Neural progenitor cell (in vitro differentiated cells): ENCODE data around the gene RSPO3. TPM values are rescaled to one million over a fixed set of nuclear protein-coding genes. Genes with fewer than 3 reads are reported as not detected.

Source experiments
- DNase-seq: peaks from one replicate; pipeline ENCODE4 v3.0.0-alpha.2; 2016; ENCODE audit warnings: low spot score
- H2AFZ ChIP-seq: fragments of 200-600 bp; sonication (generic); replicated peaks from 2 replicates; pipeline ENCODE4 v1.6.1; 2016; ENCODE audit warnings: antibody characterized with exemption
- H3F3A ChIP-seq: fragments of 200-600 bp; sonication (generic); 2 replicates; pipeline ENCODE4 v1.6.1; 2016; ENCODE audit warnings: antibody characterized with exemption, low read depth
- H3K27ac ChIP-seq: fragments of 200-600 bp; sonication (generic); 2 replicates; pipeline ENCODE4 v1.5.1; 2016; ENCODE audit warnings: mild to moderate bottlenecking
- H3K27me3 ChIP-seq: fragments of 200-600 bp; sonication (generic); 2 replicates; pipeline ENCODE4 v1.6.1; 2016; ENCODE audit warnings: mild to moderate bottlenecking, moderate library complexity
- H3K36me3 ChIP-seq: fragments of 200-600 bp; sonication (generic); 2 replicates; pipeline ENCODE4 v1.5.1; 2016
- H3K4me1 ChIP-seq: fragments of 200-600 bp; sonication (generic); 2 replicates; pipeline ENCODE4 v1.6.1; 2016; ENCODE audit warnings: mixed run types
- H3K4me2 ChIP-seq: fragments of 200-600 bp; sonication (generic); 2 replicates; pipeline ENCODE4 v1.6.1; 2016
- H3K4me3 ChIP-seq: fragments of 200-600 bp; sonication (generic); 2 replicates; pipeline ENCODE4 v1.5.1; 2016
- H3K79me2 ChIP-seq: fragments of 200-600 bp; sonication (generic); 2 replicates; pipeline ENCODE4 v1.6.1; 2016; ENCODE audit warnings: low read depth
- H3K9ac ChIP-seq: fragments of 200-600 bp; sonication (generic); 2 replicates; pipeline ENCODE4 v1.6.1; 2016
- H3K9me3 ChIP-seq: fragments of 200-600 bp; sonication (generic); 2 replicates; pipeline ENCODE4 v1.5.1; 2016; ENCODE audit warnings: low read depth
- H4K20me1 ChIP-seq: fragments of 200-600 bp; sonication (generic); 2 replicates; pipeline ENCODE4 v1.6.1; 2016; ENCODE audit warnings: low read depth
- H3K27ac Mint-ChIP-seq: 3 replicates; pipeline ENCODE4 v1.8.0; 2021; ENCODE audit warnings: mixed read lengths
- H3K27me3 Mint-ChIP-seq: 2 replicates; pipeline ENCODE4 v1.8.0; 2022; ENCODE audit warnings: low read depth, mild to moderate bottlenecking, inconsistent platforms, moderate library complexity, mixed read lengths; ENCODE audit not compliant: insufficient read depth
- H3K36me3 Mint-ChIP-seq: 3 replicates; pipeline ENCODE4 v1.8.0; 2021; ENCODE audit warnings: mixed read lengths
- H3K4me1 Mint-ChIP-seq: 3 replicates; pipeline ENCODE4 v1.8.0; 2021; ENCODE audit warnings: mixed read lengths
- H3K4me3 Mint-ChIP-seq: 3 replicates; pipeline ENCODE4 v1.8.0; 2021; ENCODE audit warnings: mild to moderate bottlenecking, moderate library complexity, mixed read lengths
- H3K9me3 Mint-ChIP-seq: 3 replicates; pipeline ENCODE4 v1.8.0; 2020; ENCODE audit warnings: mixed read lengths
- CTCF ChIP-seq: fragments of 200-600 bp; sonication (generic); IDR thresholded peaks from 2 replicates; pipeline ENCODE4 v1.5.1; 2017; ENCODE audit warnings: antibody characterized with exemption, mild to moderate bottlenecking
- EZH2 ChIP-seq: fragments of 200-600 bp; sonication (generic); IDR thresholded peaks from 2 replicates; pipeline ENCODE4 v1.6.1; 2017; ENCODE audit warnings: antibody characterized with exemption, mild to moderate bottlenecking, moderate library complexity
- EZH2phosphoT487 ChIP-seq: fragments of 200-600 bp; sonication (generic); IDR thresholded peaks from 2 replicates; pipeline ENCODE4 v1.6.1; 2017; ENCODE audit warnings: antibody characterized with exemption
- total RNA-seq: library from RNA; depleted of rRNA; stranded (reverse); fragments of >200 nt; gene quantifications from 2 replicates; pipeline ENCODE4 v1.2.3, GENCODE V29; 2015; ENCODE audit warnings: low replicate concordance

RSPO3 gene
- total RNA-seq, 1 donor from 2014 or later = 2.4 TPM

- no peaks in the 10 kb centered on the region for H3K4me1 ChIP-seq
- DNase-seq = no peak
- no peaks in the 10 kb centered on the region for H3K9me3 Mint-ChIP-seq
- no peak overlapping the region for H3K4me3 ChIP-seq
- H3K9ac ChIP-seq = no peak overlapping the region
- H3K36me3 ChIP-seq = no peaks in the 10 kb centered on the region
- no peak overlapping the region for H2AFZ ChIP-seq
- H4K20me1 ChIP-seq = no peaks in the 10 kb centered on the region
- no peaks in the 10 kb centered on the region for H3K9me3 ChIP-seq
- peaks cover 7% of the 10 kb centered on the region for H3K36me3 Mint-ChIP-seq
- TF ChIP-seq EZH2phosphoT487 = no peak
- TF ChIP-seq CTCF = no peak
- TF ChIP-seq EZH2 = no peak
- no peaks in the 10 kb centered on the region for H3K4me1 Mint-ChIP-seq
- H3K27ac ChIP-seq = no peak overlapping the region
- peaks cover 10% of the 10 kb centered on the region for H3K27me3 ChIP-seq
- H3F3A ChIP-seq = no peaks in the 10 kb centered on the region
- no peak overlapping the region for H3K27ac Mint-ChIP-seq
- no peak overlapping the region for H3K4me2 ChIP-seq
- no peak overlapping the region for H3K4me3 Mint-ChIP-seq
- no peaks in the 10 kb centered on the region for H3K79me2 ChIP-seq
- H3K27me3 Mint-ChIP-seq = no peaks in the 10 kb centered on the region
These were observed 12.8 kb downstream of the RSPO3 start for GRCh38 chr6:127131275-127131674.

GRCh38 chr6:127131772-127132376, 13.4 kb downstream of the RSPO3 start:
- Histone ChIP-seq H3K36me3 (no peaks in the 10 kb centered on the region), H2AFZ (no peak overlapping the region), H3K9ac (no peak overlapping the region), H3F3A (no peaks in the 10 kb centered on the region), H3K27ac (no peak overlapping the region), H3K79me2 (no peaks in the 10 kb centered on the region), H4K20me1 (no peaks in the 10 kb centered on the region), H3K27me3 (peaks cover 4% of the 10 kb centered on the region), H3K4me2 (no peak overlapping the region), H3K4me1 (no peaks in the 10 kb centered on the region), H3K9me3 (no peaks in the 10 kb centered on the region), H3K4me3 (no peak overlapping the region)
- Mint-ChIP-seq H3K36me3 (peaks cover 5% of the 10 kb centered on the region), H3K9me3 (no peaks in the 10 kb centered on the region), H3K4me1 (no peaks in the 10 kb centered on the region), H3K27ac (no peak overlapping the region), H3K27me3 (no peaks in the 10 kb centered on the region), H3K4me3 (no peak overlapping the region)
- DNase-seq = no peak
- no peak for TF ChIP-seq EZH2
- TF ChIP-seq CTCF = no peak
- no peak for TF ChIP-seq EZH2phosphoT487

- H3K27ac Mint-ChIP-seq = no peak overlapping the region
These were observed 15.7 kb downstream of the RSPO3 start for GRCh38 chr6:127134136-127134535.

More at GRCh38 chr6:127134136-127134535, 15.7 kb downstream of the RSPO3 start:
- no peaks in the 10 kb centered on the region for H3K27me3 Mint-ChIP-seq
- no peaks in the 10 kb centered on the region for H3K27me3 ChIP-seq
- no peak overlapping the region for H3K4me3 ChIP-seq
- no peak overlapping the region for H3K4me2 ChIP-seq
- no peaks in the 10 kb centered on the region for H3K36me3 ChIP-seq
- H3K79me2 ChIP-seq = no peaks in the 10 kb centered on the region
- H3K9me3 Mint-ChIP-seq = no peaks in the 10 kb centered on the region
- H3K36me3 Mint-ChIP-seq = no peaks in the 10 kb centered on the region
- H3K27ac ChIP-seq = no peak overlapping the region
- DNase-seq = no peak
- no peaks in the 10 kb centered on the region for H4K20me1 ChIP-seq
- H3K4me1 Mint-ChIP-seq = no peaks in the 10 kb centered on the region
- H2AFZ ChIP-seq = no peak overlapping the region
- H3K9ac ChIP-seq = no peak overlapping the region
- no peak overlapping the region for H3K4me3 Mint-ChIP-seq
- no peaks in the 10 kb centered on the region for H3K4me1 ChIP-seq
- no peaks in the 10 kb centered on the region for H3K9me3 ChIP-seq
- H3F3A ChIP-seq = no peaks in the 10 kb centered on the region
- TF ChIP-seq EZH2phosphoT487 = no peak
- TF ChIP-seq CTCF = no peak
- TF ChIP-seq EZH2 = no peak
